GM06990 (cell line): ENCODE measurements around the gene SNAPC1.
"Not testable (repeated sequence)": the region's sequence is repeated elsewhere in the genome, so short reads cannot be mapped to it uniquely, and the experiment has no call there.

Experiments used
- DNase-seq: peaks from one replicate; pipeline ENCODE4 v3.0.0-alpha.2; 2011; ENCODE audit not compliant: insufficient read length; ENCODE audit errors: extremely low read depth
- H3K27me3 ChIP-seq: replicated peaks from 2 replicates; pipeline ENCODE4 v1.6.0; 2011; ENCODE audit warnings: low read length; ENCODE audit not compliant: control insufficient read depth, insufficient read depth
- H3K36me3 ChIP-seq: 2 replicates; pipeline ENCODE4 v1.5.1; 2011; ENCODE audit warnings: low read length; ENCODE audit not compliant: control insufficient read depth, insufficient read depth
- H3K4me3 ChIP-seq: replicated peaks from 2 replicates; pipeline ENCODE4 v1.5.1; 2011; ENCODE audit warnings: low read depth, mild to moderate bottlenecking, control low read depth, low read length
- TF ChIP-seq, protein P1 (sequence below): IDR thresholded peaks from 2 replicates; pipeline ENCODE4 v1.5.1; 2011; ENCODE audit warnings: low read length, control low read depth, mild to moderate bottlenecking, inconsistent platforms; ENCODE audit not compliant: insufficient read depth, poor library complexity, severe bottlenecking

SNAPC1 gene

DNA sequence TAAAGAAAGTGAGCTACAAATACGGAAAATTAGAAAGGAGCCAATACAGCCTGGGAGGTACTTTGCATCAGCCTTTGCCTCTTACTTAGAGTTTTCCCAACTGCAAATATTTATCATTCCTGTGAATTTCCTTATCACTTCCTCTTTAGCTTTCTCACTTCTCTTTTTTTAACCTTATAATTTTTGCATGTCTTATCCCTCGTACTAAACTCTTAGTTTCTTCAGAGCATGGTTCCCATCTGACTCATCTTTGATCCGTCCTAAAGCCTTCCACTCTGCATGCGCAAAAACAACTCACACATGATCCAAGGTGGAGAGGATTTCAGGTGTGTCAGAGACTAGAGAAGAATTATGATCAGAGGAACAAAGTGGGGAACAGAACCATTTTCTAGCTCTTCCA lies 9.6 kb upstream of the SNAPC1 start:
- TF ChIP-seq, protein P1, sequence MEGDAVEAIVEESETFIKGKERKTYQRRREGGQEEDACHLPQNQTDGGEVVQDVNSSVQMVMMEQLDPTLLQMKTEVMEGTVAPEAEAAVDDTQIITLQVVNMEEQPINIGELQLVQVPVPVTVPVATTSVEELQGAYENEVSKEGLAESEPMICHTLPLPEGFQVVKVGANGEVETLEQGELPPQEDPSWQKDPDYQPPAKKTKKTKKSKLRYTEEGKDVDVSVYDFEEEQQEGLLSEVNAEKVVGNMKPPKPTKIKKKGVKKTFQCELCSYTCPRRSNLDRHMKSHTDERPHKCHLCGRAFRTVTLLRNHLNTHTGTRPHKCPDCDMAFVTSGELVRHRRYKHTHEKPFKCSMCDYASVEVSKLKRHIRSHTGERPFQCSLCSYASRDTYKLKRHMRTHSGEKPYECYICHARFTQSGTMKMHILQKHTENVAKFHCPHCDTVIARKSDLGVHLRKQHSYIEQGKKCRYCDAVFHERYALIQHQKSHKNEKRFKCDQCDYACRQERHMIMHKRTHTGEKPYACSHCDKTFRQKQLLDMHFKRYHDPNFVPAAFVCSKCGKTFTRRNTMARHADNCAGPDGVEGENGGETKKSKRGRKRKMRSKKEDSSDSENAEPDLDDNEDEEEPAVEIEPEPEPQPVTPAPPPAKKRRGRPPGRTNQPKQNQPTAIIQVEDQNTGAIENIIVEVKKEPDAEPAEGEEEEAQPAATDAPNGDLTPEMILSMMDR, result no peak
- Histone ChIP-seq H3K4me3 (no peak overlapping the region), H3K27me3 (no peaks in the 10 kb centered on the region), H3K36me3 (no peaks in the 10 kb centered on the region; the same call in 1 of the 2 replicates)
- peak; percentile 43 for DNase-seq

GRCh38 chr14:61753631-61754030 lies 8.6 kb upstream of the SNAPC1 start:
- no peaks in the 10 kb centered on the region for H3K27me3 ChIP-seq
- H3K4me3 ChIP-seq, result no peak overlapping the region
- DNase-seq, result no peak
- TF ChIP-seq, protein P1, result no peak
- H3K36me3 ChIP-seq, result no peaks in the 10 kb centered on the region; the same call in 1 of the 2 replicates

DNA sequence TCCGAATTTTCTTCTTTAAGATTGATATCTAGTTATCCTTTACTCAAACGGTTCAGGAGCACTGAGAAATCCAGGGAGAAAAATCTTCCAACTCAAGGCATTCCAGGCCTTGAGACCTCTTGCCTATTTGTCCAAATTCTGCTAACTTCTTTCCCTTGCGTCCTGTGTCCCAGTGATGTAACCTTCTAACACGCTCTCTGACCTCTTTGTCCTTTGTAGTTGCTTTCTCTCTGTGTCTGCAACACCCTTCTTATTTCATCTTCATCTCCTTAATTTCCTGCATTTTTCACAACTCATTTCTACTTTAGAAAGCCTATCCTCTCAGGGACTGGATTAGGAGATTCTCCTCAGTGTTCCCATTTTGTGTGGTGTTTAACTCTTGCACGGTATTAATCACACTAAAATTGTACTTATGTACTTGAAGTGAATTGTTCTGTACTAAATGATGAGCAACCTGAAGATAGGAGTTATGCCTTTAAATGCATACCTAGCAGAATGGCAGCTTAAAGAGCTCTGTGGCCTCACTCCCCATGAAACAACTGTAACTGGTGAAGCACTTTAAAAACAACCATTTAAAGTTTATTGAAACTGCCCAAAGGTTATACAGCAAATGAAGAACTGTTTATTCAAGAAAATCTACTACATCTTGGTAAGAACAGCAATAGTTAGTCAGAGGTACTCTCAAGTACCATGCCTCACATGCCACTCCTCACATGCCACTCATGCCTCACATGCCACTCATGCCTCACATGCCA lies 7.4 kb upstream of the SNAPC1 start:
- Histone ChIP-seq H3K4me3 (no peak overlapping the region), H3K36me3 (no peaks in the 10 kb centered on the region), H3K27me3 (no peaks in the 10 kb centered on the region)
- no peak for DNase-seq
- TF ChIP-seq, protein P1, result no peak

- H3K36me3 ChIP-seq, H3K4me3 ChIP-seq, DNase-seq: not testable (repeated sequence)
These were observed 6.9 kb upstream of the SNAPC1 start for GRCh38 chr14:61755382-61755742.

GRCh38 chr14:61756135-61756534 lies 6.1 kb upstream of the SNAPC1 start:
- DNase-seq, result no peak
- Histone ChIP-seq H3K27me3 (no peaks in the 10 kb centered on the region), H3K36me3 (no peaks in the 10 kb centered on the region), H3K4me3 (no peak overlapping the region)
- TF ChIP-seq, protein P1, result no peak

More at GRCh38 chr14:61755382-61755742, 6.9 kb upstream of the SNAPC1 start:
- not testable (repeated sequence) for H3K27me3 ChIP-seq

DNA sequence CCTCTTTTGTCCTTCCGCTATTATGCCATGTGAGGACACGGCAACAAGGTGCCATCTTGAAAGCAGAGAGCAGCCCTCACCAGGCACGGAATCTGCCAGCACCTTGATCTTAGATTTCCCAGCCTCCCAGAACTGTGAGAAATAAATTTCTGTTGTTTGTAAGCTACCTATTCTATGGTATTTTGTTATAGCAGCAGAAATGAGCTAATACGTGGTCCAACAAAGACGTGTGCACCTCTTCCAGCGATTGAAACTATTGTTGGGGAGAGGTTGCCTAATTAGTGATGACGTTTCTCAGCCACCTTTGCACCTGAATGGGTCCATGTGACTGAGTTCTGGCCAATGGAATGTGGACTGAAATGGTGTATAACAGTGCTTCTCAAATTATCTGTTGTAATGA lies 2.3 kb upstream of the SNAPC1 start:
- no peaks in the 10 kb centered on the region for H3K36me3 ChIP-seq
- H3K4me3 ChIP-seq, result no peak overlapping the region
- TF ChIP-seq, protein P1, result no peak
- DNase-seq, result no peak
- H3K27me3 ChIP-seq, result no peaks in the 10 kb centered on the region
